Heart right ventricle (tissue), 16 donors: ENCODE data around the gene C1QTNF5. TPM values are rescaled to one million over a fixed set of nuclear protein-coding genes. Genes with fewer than 3 reads are reported as not detected.

Experiments used
- ATAC-seq, 8 donors: fragments of 200-7000 bp; cut with Tn5 transposase; one replicate each; pipeline ENCODE4 v1.9.1; 2020; ENCODE audit warnings: mild to moderate bottlenecking in 8 of 8, moderate library complexity in 8 of 8, moderate number of reproducible peaks in 1 of 8
- DNase-seq, 2 donors: peaks; one replicate each; pipeline ENCODE4 v3.0.0-alpha.2; 2020
- H3K27ac ChIP-seq, 10 donors: fragments of 200-600 bp; sonication (generic) in 2 of 10; one replicate each; pipeline versions ENCODE4 v1.5.0 to v1.8.0; 2020 to 2022; ENCODE audit warnings: mild to moderate bottlenecking in 3 of 10
- H3K27me3 ChIP-seq, 7 donors: fragments of 200-600 bp; one replicate each; pipeline ENCODE4 v1.8.0; 2021 to 2022; ENCODE audit warnings: mild to moderate bottlenecking in 2 of 7
- H3K36me3 ChIP-seq, 9 donors: fragments of 200-600 bp; sonication (generic) in 1 of 9; one replicate each; pipeline versions ENCODE4 v1.5.0 to v1.8.0; 2020 to 2022; ENCODE audit warnings: mild to moderate bottlenecking in 2 of 9
- H3K4me1 ChIP-seq, 9 donors: fragments of 200-600 bp; sonication (generic) in 1 of 9; one replicate each; pipeline versions ENCODE4 v1.5.0 to v1.8.0; 2020 to 2022; ENCODE audit warnings: mild to moderate bottlenecking in 4 of 9
- H3K4me3 ChIP-seq, 10 donors: fragments of 200-600 bp; sonication (generic) in 2 of 10; one replicate each; pipeline versions ENCODE4 v1.5.0 to v1.8.0; 2020 to 2022; ENCODE audit warnings: mild to moderate bottlenecking in 7 of 10, moderate library complexity in 2 of 10
- H3K9me3 ChIP-seq, 11 donors: fragments of 200-600 bp in 10 of 11; sonication (generic) in 2 of 11; one replicate each; pipeline versions ENCODE4 v1.5.0 to v1.8.0; 2013 to 2022; ENCODE audit warnings: mild to moderate bottlenecking in 2 of 11, control low read depth in 1 of 11, moderate library complexity in 1 of 11
- CTCF ChIP-seq, 9 donors: fragments of 200-600 bp; sonication (generic) in 2 of 9; IDR thresholded peaks; one replicate each; pipeline versions ENCODE4 v1.5.0 to v1.8.0; 2021 to 2022; ENCODE audit warnings: antibody characterized with exemption in 9 of 9, mild to moderate bottlenecking in 5 of 9, moderate library complexity in 1 of 9
- WGBS, 2 donors: extraction: QIAGEN DNeasy Blood & Tissue Kit; methylation state at CpG; one replicate each; pipeline ENCODE4 v1.1.7; 2013; ENCODE audit warnings: inconsistent platforms in 1 of 2; 5-methylcytosine and 5-hydroxymethylcytosine counted together
- intact Hi-C, 10 donors: fragments of 100-400 bp; cut with DNase I; formaldehyde crosslinking; loops; one replicate each; pipeline versions ENCODE4 v1.11.1 to v1.14.2; 2022
- polyA plus RNA-seq, 2 donors: library from polyadenylated mRNA; stranded (reverse); fragments of 200-250 nt; gene quantifications; one replicate each; pipeline ENCODE4 v1.2.3, GENCODE V29; 2013
- total RNA-seq, 10 donors: library from RNA; stranded (reverse); fragmentation: NEBNext Ultra II Directional in 3 of 10; extraction: Animal tissue kit (Norgen Biotek cat#: 25700) in 3 of 10; gene quantifications; one replicate each; pipeline versions ENCODE4 v1.2.1 to v1.2.4, GENCODE V29; 2021 to 2023
- donor health status: Arrhythmogenic right ventricular cardiomyopathy.
- donor health status: ischemic (EF 13 %, LVEDD 7.1; RV severe dilation, severe dysfunction).
- donor health status: healthy with polysubstance abuse.
- donor health status: DM: no; HTN: yes; CAD: no.
- donor health status: DM: no; HTN: no; CAD: no.
- donor health status: ischemic (EF 25% LVEDD 6.9; RV normal size, moderate dysfunction).
- donor health status: ischemic (EF 25% LVEDD 5.7; RV mildly dilated, moderate dysfunction).
- donor health status: healthy.
- donor health status: DM: yes; HTN: yes; CAD: no.
- donor health status: Ischemic cardiomyopathy.
- donor health status: ischemic (EF 35%, LVEDD 5.7; RV mildly dilated, moderate dysfunction).
- donor health status: nonischemic (EF 11% LVEDD 7.7; RV severe dilation, severe dysfunction).
- donor health status: DM: yes; HTN: yes; CAD: no.
- donor health status: PGD.
- donor health status: ischemic (EF 29% LVEDD 5.4; RV normal size, mild dysfunction).
- donor health status: nonischemic (EF 23%, LVEDD 6.1; RV moderate dilation, normal function).

The C1QTNF5 gene
- total and polyA plus RNA-seq, 12 donors = 11.4 to 35.7 (median 21.8) TPM

GRCh38 chr11:119366690-119367620 is 26.3 kb upstream of the C1QTNF5 start:
- 58 to 69% methylated on average over 11 of the region's 11 CpGs for WGBS, 2 donors
- Histone ChIP-seq H3K9me3 (no peaks in the 10 kb centered on the region), H3K4me3 (no peak overlapping the region), H3K27me3 (peaks cover 0 to 45% (median 0%) of the 10 kb centered on the region in 7 donors), H3K4me1 (peaks cover 23 to 97% (median 74%) of the 10 kb centered on the region in 9 donors), H3K27ac (peak overlapping the region in 9 of 10 donors; percentile 86 to 98 (median 94)), H3K36me3 (no peaks in the 10 kb centered on the region)
- DNase-seq (no peak), ATAC-seq (no peak)
- intact Hi-C loops = no loop called here
- TF ChIP-seq CTCF (IDR thresholded peaks at IDR 0.05) = no peak

- peaks cover 31 to 96% (median 64%) of the 10 kb centered on the region in 9 donors for H3K4me1 ChIP-seq
- no peak for DNase-seq
Observed at GRCh38 chr11:119365071-119365591, 24.4 kb upstream of the C1QTNF5 start.

DNA sequence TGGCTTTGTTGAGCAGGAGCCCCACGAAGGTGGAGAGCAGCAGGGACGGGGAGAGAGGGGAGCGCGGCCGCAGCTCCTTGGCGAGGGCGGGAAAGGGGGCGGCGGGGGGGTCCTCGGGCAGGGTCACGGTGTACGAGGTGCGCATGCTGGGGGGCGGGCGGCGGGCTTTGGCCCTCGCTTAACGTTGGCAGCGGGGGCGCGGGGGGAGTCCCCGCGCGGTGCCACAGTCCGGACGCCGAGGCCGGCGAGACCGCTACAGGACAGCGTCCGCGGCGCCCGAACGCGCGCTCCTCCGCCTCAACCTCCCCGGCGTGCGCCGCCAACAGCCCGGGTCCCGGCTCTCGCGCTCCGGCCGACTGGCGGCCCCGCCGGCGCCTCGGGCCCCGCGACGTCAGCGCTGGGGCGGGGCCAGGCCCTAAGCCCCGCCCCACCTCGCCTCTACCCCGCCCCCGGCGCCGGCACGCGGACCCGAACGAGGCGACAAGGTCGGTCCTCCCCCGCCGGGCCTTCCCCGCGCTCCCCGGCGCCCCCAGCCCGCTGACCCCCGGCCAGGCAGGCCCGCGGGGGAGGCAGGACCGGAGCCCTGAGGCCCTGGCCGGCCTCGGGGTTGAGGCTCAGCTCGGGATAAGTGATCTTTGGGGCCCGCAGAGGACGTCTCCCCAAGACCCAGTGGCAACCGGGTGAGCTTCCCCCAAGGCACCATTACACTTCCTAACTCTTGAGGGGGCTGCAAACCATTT is 23.3 kb upstream of the C1QTNF5 start:
- Histone ChIP-seq H3K36me3 (peaks cover 0 to 14% (median 0%) of the 10 kb centered on the region in 9 donors), H3K4me1 (peaks cover 26 to 96% (median 66%) of the 10 kb centered on the region in 9 donors), H3K27ac (peak overlapping the region; percentile 80 to 98 (median 92)), H3K27me3 (peaks cover 0 to 47% (median 0%) of the 10 kb centered on the region in 7 donors), H3K4me3 (peak overlapping the region; percentile 47 to 65 (median 59)), H3K9me3 (no peaks in the 10 kb centered on the region)
- ATAC-seq (peak; percentile 22 to 78 (median 46)), DNase-seq (peak in 1 of 2 donors; percentile 79)
- TF ChIP-seq CTCF (IDR thresholded peaks at IDR 0.05) = no peak
- WGBS, 2 donors = 2 to 3% methylated on average over 41 to 88 of the region's 88 CpGs
- intact Hi-C loops = no loop called here

More at GRCh38 chr11:119365071-119365591, 24.4 kb upstream of the C1QTNF5 start:
- Histone ChIP-seq H3K36me3 (peaks cover 0 to 4% (median 0%) of the 10 kb centered on the region in 9 donors), H3K9me3 (no peaks in the 10 kb centered on the region), H3K4me3 (peak overlapping the region in 8 of 10 donors; percentile 16 to 65 (median 60)), H3K27ac (peak overlapping the region; percentile 78 to 98 (median 92)), H3K27me3 (peaks cover 0 to 47% (median 0%) of the 10 kb centered on the region in 7 donors)
- ATAC-seq = peak in 4 of 8 donors; percentile 4 to 14 (median 8)
- TF ChIP-seq CTCF (IDR thresholded peaks at IDR 0.05) = no peak
- WGBS, 2 donors = 32 to 47% methylated on average over 6 of the region's 6 CpGs
- intact Hi-C loops = no loop called here
